GM21528 (cell line): Measurements from ENCODE around the gene GIMAP6.
"Not testable (repeated sequence)": the region's sequence is repeated elsewhere in the genome, so short reads cannot be mapped to it uniquely, and the experiment has no call there.

ENCODE experiments used
- ATAC-seq: cut with Tn5 transposase; IDR thresholded peaks from one replicate; pipeline ENCODE4 v1.9.1; 2021; ENCODE audit warnings: mild to moderate bottlenecking, moderate library complexity; ENCODE audit not compliant: unreplicated experiment, low FRiP score

Gene GIMAP6

DNA sequence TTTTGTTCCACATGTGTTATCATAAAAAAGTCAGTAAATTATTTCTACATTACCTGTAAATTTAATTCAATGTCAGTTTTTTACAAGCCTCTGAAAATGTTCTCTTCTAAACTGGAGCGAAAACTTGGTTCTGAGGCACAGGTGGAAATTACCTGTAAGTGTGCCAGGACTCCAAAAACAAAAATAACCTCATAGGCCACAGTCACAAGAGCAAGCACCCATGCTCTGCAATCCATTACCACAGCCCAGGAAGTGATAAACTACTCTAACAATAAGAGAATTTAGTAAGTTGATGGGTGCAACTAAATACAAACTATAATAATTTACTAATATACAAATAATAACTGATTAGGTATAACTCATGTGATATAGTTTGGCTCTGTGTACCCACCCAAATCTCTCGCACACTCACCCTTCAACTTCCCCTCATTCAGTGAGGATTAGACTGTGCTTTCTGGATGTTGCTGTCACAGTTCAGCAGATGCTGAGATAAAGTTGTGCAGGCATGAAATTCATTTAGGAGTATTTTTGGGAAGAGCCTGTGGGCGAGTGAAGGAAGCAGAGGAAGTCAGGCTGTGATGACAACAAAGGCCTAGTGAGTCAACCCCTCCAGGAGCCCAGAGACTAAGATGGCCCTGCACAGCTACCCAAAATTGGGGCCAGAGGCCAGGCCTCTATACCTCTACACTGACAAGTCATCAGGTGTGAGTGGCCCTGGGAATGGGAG is 16.3 kb upstream of the GIMAP6 start:
- ATAC-seq, result no peak

DNA sequence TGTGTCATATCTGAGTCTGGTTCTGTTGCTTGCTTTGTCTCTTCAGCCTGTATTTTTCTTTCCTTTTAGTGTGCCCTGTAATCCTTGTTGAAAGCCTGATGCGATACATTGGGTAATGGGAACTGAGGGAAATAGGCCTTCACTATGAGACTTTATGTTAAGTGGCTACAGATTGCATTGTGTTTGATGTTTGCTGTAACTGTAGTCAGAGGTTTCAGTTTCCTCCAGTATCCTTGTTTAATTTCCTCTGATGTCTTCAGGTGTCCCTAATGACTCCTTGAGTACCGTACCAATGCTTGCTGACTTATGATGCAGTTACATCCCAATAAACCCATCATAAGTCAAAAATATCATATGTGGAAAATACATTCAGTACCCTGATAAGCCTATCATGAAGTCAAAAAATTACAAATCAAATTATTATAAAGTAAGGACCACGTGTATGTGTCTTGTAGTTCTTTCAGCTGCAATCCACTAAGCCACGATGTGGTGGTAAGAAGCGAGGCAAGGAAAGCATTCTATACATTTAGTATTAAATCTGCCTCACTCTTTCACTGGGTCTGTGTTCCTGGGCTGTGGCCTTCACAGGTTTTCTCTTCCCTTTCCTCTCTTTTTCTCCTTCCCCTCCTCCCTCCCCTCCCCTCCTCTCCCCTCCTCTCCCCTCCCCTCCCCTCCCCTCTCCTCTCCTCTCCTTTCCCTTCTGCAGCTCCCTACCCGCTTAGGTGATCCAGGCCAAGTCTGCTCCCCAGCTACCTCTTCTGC is 13.3 kb upstream of the GIMAP6 start:
- no peak for ATAC-seq

DNA sequence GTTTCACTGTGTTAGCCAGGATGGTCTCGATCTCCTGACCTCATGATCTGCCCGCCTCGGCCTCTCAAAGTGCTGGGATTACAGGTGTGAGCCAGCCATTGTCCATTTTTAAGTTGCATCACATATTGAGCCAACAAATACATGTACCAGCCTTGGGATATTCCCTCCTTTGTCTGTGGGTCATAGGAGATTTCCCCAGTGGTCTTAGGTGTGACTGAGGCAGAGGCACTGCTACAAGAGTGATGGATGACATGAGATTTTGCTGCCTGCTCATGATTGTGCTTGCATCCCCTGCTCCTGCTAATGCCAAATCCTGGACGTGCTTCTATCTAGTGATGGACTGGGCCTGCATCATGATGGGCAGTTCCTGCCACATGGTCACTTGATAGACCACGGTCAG is 10.7 kb upstream of the GIMAP6 start:
- no peak for ATAC-seq

DNA sequence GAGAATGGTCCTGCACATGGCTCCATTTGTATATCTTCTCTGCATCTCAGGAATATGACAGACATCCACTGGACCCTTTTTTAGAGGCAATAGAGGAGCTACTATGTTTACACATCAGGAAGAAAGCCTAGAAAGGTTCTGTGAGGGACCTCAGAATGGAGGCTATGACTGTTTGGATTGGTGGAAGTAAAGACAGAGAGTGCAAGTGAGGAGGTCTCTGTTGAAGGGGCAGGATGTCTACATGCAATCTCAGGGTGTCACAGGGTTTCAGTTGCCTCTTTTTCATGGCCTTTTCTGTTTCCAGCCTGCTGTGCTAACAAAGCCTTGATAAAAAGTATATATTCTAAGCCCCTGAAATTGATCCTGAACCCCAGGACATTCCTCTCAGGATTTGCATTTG is 9.7 kb upstream of the GIMAP6 start:
- ATAC-seq, result no peak

DNA sequence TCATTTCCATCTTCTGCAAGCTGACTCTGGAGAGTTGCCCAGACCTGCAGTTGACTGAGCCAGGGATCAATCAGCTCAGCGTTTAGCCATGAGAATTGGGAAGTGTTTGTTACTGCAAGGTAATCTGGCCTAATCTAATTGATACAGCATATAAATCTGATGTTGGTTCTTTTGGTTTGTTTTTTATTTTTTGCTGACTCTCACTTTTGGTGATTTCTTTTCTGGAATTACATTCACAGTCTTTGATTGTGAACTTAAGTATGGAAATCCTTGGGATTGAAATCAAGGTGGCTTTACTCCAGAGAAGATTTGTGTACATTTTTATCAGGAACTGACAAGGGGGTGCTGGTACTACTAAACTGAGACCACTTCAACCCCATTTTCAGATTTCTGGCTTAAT is 1.7 kb upstream of the GIMAP6 start:
- no peak for ATAC-seq

DNA sequence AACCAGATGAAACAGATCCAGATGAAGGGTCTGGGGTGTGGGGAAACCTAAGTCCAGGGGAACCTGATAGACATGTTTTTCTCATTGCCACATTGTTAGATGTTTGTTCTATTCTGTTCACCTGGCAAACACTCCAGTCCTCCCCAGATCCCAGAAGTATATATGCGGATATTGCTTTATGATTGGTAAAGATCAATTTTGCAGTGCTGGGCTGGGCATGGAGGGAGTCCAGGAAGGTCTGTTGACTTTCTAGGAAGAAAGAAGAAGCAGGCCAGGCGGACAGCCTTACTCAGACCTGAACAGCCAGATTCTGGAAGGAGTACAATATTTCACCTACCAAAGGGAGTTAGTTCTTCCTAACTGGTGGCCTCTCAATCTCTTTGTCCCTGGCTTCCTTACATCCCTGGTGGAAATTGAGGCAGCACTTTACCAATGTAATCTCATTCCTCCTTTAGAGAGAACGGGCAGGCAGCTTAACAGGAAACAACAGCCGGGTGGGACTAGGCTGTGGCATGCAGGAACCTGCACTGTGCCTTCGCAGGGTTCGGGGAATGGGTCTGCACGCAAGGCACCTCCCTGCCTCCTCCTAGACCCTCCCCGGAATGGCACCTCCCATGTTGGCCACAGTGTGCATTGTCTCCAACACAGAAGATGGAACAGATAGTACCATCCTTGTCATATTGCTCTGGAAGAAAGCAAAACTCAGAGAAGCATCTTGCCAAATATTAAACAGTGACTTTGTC is 930 bp downstream of the GIMAP6 start:
- ATAC-seq, result no peak

DNA sequence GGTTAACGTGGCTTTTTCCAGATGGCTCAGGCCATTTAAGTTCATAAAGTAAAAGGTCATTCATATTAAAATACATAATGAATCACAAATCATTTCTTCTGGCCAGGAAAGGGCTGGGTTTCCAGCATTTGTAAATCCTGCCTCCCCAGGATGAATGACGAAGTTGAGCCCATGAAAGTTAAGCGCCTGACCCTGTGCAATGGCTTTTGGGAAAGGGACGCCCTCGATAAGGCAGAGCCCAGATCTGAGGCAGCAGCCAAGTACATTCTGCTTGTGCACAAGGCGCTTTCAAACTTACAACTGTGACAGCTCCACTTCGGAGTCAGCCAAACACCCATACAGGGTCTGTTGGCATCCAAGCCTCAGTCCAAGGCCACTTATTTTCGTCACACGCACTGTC is 2.8 kb downstream of the GIMAP6 start:
- ATAC-seq, result no peak

DNA sequence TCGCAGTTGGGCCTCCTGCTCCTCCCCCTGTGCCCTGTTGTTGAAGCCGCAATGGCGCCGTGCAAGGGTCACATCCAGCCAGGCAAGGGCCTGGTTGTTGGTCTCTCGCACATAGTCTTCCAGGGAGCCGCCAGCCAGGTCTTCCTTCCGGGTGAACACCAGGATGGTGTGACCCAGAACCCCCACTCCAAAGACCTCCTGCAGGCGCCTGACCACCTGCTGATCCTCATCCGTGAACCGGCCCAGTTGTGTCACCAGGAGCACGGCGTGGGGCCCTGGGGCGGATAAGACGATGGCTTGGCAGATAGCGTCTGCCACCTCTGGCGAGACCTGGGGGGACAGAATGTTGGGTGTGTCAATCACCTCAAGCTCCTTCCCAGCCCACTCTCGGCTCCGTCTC is 4.2 kb downstream of the GIMAP6 start:
- no peak for ATAC-seq

DNA sequence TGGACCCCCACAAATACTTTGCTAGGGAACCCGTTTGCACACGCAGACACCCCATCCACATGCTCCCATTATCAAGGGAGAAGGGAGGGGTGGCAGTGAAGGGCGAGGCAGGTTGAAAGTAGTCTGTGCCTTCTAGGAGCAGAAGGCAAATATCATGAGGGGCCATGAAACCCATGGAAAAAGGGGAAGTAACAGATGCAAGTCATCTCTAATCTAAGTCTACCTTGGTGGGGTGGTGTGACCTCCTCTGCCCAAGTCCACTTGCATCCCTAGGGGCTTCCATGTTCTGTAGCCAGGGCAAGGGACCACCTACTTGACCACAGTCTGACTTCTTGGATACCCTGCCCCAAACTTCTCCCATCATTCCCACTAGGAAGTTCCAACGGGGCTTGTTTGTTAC is 5.5 kb downstream of the GIMAP6 start:
- ATAC-seq, result no peak

DNA sequence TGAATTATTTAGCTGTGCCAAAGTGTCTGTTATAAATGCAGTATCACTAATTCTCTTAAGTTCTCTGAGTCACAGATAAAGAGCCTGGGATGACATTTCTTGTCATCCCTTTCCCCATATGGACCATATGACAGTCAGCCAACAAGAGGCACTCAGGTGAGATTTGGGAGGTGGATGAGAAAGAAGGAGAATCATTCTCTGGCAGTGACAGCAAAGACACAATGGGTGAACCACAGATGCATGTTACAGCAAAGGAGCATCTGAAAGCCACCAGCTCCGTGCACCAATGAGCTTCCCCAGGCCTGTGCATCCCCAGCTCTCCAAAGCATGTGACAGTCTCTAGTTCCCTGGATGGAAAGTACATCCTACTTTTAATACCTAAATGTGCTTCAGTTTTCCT is 10.8 kb downstream of the GIMAP6 start:
- no peak for ATAC-seq

DNA sequence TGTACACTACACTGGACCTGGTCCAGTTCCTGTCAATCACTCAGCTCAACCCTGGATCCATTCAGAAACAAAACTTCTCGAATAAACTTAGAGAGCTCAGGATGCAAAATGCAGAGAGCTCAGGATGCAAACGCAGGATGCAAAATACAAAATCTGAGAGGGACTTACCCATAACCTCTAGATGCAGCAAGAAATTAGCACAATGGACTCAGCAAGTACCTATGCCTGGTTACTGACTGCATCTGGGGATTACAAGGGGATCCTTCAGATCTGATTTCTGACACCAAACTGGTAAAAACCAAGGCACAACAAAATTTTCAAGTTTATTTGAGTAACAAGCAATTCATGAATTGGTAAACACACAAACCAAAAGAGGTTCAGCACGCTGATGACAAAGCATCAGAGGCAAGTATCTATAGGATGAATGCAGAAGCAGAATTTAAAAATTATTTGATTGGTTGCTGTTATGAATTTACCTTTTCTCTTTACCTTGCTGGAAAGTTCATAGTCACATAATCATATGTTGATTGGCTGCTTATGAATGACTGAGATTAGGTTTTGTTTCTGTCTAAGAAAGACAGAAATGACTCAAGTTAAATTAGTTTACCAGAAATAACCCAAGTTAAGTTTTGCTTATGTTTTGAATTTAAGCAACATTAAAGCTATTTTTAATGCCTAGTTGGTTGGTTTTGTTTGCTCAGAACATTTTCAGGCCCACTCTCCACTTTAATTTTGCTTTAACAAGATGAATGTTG is 11.4 kb downstream of the GIMAP6 start:
- ATAC-seq, result no peak

DNA sequence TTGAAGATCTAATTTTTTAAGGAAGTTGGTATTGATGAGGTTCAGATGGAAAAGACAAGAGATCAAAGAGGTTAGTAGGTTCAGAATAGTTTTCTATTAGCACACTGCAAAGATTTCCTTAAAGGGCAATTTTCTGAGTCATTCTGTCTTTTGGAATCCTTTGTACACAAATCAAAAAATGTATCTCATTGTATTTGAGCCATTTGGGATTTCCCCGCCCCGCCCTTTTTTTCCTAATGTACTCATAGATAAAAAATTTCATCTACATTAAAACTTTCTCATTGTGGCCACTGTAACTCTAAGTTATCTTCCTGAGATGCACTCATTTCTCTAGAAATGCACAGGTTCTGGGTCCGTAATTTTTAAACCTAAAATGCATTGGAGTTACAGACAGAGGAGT is 12.1 kb downstream of the GIMAP6 start:
- no peak for ATAC-seq

DNA sequence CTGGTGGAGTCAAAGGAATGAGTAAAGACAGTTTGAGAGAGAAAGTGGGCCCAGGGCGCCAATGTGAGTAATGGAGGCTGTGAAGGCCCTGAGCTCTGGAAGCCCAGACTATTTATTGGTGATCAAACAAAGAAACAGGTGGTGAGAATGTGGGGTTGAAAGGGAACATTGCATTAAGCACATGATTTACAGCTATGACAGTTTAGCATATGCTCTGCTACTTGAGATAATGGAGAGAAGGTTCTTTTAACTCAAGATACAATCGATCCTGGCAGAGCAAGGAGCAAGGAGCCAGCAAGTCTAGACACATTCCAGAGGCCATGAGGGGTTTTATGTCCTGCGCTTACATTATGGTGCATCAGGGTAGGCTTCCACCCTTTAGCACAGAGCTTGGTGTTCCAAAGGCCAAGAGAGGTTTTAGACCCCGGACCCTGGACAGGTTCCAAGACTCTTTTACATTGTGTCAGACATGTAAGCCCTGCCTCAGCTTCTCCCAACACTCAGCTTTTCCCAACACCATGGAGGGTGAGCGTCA is 16.9 kb downstream of the GIMAP6 start:
- not testable (repeated sequence) for ATAC-seq

DNA sequence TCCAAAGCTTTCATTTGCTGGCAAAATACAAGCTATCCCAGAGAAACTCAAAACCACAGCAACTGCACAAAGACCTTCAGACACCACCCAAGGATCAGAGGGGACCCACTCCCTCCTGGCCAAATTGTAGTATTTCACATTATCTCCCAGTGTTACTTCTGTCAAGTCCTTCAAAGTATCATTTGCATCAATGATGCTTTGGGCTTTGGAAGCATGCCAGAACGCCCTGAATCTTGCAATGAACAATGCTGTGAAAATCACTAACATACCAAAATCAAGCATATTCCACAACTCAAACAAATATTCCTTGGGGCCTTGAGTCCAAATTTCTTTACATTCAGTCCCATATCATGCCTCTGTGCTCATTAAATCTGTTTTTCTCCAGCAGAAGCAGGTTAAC is 17.8 kb downstream of the GIMAP6 start:
- ATAC-seq, result not testable (repeated sequence)

DNA sequence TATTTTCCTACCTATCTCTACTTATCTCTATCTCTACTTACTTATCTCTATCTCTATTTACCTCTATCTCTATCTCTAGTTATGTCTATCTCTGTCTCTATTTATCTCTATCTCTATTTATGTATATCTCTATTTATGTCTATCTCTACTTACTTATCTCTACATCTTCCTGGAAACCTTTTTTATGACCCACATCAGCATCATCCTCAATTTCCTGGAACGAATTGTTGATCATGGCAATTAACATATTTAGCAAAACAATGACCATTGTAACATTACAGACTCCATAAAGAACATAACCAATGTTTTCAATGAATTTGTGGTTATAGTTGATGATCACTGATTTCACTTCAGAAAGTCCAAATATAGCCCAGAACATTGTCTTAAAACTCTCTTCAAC is 18.3 kb downstream of the GIMAP6 start:
- no peak for ATAC-seq

DNA sequence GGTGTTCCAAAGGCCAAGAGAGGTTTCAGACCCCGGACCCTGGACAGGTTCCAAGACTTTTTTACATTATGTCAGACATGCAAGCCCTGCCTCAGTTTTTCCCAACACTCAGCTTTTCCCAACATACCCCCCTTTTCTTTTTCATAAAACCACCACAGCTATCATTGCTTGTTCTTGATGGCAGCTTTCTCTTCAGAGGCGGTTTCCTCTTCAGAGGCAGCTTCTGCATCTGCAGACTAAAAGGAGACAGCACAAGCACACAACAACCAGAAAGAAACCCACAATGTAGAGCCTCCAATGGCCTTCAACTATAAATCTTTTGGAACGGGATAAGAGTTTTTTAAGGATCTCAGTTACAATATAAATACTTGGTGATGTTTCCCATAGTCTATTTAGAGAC is 19.3 kb downstream of the GIMAP6 start:
- ATAC-seq, result no peak

DNA sequence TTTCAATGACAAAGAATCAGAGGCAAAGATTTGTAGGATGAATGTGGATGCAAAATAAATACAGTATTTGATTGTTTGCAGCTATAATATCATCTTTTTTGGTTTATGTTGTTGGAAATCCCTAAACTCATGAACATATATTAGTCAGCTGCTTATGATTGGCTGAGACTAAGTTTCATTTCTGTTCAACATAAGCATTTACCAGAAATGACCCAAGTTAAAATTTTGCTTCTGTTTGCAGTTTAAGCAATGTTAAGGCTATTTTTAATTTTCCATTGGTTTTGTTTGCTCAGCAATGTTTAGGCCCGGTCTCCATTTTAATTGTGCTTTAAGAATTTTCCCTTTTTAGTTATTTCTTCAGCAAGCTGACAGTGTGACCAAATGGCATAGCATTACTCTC is 22.0 kb downstream of the GIMAP6 start:
- no peak for ATAC-seq

DNA sequence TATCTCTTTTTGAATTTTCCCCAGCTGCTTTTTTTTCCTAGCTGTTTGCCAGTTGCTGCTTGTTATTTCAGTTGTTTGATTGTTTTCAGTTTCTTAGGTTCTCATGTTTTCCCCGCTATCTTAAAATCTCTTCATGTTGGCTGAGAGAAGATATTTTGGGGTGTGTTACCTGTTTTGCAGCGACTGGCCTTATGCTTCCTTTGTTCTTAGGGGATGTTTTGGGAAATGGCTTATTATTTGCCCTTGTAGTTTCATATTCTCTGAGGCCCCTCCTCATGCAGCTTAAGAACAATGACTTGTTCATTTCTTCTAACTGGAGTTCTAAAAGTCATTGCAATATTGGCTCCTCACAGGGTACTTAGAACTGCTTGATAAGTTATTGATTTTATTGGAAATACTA is 28.6 kb downstream of the GIMAP6 start:
- not testable (repeated sequence) for ATAC-seq

DNA sequence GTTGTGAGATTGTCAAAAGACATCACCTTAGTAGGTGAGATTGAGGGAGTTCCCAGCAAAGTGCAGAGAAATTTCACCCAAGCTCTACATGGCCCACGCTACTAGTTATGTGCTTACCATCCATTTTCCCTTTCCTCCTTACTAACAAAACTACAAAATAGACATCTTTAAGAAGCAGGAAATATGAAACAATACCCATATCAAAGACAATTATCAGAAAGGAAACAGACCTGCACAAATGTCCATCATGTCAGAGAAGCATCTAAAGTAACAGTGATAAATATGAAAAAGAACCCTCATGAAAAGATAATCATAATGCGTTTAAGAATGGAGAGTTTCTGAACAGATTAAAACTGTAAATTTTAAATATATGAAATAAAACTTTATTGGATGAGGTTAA is 36.8 kb downstream of the GIMAP6 start:
- ATAC-seq, result no peak

DNA sequence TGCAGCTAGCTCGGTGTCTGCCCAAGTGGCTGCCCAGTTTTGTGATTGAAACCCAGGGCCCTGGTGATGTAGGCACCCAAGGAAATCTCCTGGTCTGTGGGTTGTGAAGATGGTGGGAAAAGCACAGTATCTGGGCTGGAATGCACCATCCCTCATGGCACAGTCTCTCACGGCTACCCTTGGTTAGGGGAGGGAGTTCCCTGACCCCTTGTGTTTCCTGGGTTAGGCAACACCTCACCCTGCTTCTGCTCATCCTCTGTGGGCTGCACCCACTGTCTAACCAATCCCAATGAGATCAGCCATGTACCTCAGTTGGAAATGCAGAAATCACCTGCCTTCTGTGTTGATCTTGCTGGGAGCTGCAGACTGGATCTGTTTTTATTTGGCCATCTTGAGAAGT is 37.4 kb downstream of the GIMAP6 start:
- ATAC-seq, result no peak

DNA sequence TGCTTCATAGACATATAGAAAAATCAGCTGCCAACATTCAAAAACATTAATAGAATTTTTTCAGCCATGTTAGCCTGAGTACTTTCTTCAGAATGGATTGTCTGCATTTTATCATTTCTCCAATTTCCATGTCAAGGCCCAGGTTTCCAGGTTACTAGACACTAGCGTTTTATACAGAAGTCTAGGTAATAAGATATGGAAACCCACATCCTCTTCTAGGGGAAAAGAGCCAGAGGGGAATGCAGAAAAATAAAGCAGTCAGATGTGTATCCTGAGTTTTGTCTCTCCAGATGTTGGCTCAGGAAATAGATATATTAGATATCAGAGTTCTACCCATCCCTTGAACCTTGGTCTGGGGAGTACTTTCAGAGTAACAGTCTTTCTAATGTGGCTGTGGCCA is 44.6 kb downstream of the GIMAP6 start:
- ATAC-seq, result no peak
